SK-N-SH treated with all-trans-retinoic acid at 6 μM for 48 hours (cell line): ENCODE measurements around the gene MAGEB17.

Source experiments
- ATAC-seq: fragments of 200-7000 bp; cut with Tn5 transposase; 3 replicates; pipeline ENCODE4 v1.9.1; 2020; ENCODE audit warnings: mild to moderate bottlenecking, moderate library complexity
- ARNTL ChIP-seq: fragments of 450-650 bp; formaldehyde crosslinking; IDR thresholded peaks from 2 replicates; pipeline ENCODE4 v1.5.0; 2020; ENCODE audit warnings: low read depth, mild to moderate bottlenecking, moderate library complexity, borderline replicate concordance
- CSDC2 ChIP-seq: fragments of 250-450 bp; sonication (Bioruptor Pico); IDR thresholded peaks from 2 replicates; pipeline ENCODE4 v1.5.0; 2020; ENCODE audit warnings: mild to moderate bottlenecking, moderate library complexity
- ESRRG ChIP-seq: fragments of 250-450 bp; sonication (Bioruptor Pico); IDR thresholded peaks from 2 replicates; pipeline ENCODE4 v1.6.1; 2021; ENCODE audit warnings: mild to moderate bottlenecking
- GLIS3 ChIP-seq: fragments of 250-450 bp; sonication (Bioruptor Pico); IDR thresholded peaks from 2 replicates; pipeline ENCODE4 v1.5.0; 2020; ENCODE audit warnings: mild to moderate bottlenecking, moderate library complexity
- ISL1 ChIP-seq: fragments of 250-450 bp; sonication (Bioruptor Pico); IDR thresholded peaks from 2 replicates; pipeline ENCODE4 v2.1.2; 2022; ENCODE audit warnings: mild to moderate bottlenecking, moderate library complexity
- OSR1 ChIP-seq: fragments of 250-450 bp; sonication (Bioruptor Pico); IDR thresholded peaks from 2 replicates; pipeline ENCODE4 v1.8.0; 2022; ENCODE audit warnings: moderate library complexity, mild to moderate bottlenecking, inconsistent platforms
- PPARA ChIP-seq: fragments of 250-450 bp; sonication (Bioruptor Pico); IDR thresholded peaks from 2 replicates; pipeline ENCODE4 v1.5.0; 2020; ENCODE audit warnings: mild to moderate bottlenecking, borderline replicate concordance
- RARB ChIP-seq: fragments of 250-450 bp; sonication (Bioruptor Pico); IDR thresholded peaks from 2 replicates; pipeline ENCODE4 v1.8.0; 2021; ENCODE audit warnings: mild to moderate bottlenecking, moderate library complexity
- SNAI2 ChIP-seq: fragments of 250-450 bp; sonication (Bioruptor Pico); IDR thresholded peaks from 2 replicates; pipeline ENCODE4 v1.5.0; 2020; ENCODE audit warnings: mild to moderate bottlenecking, moderate library complexity
- TOX ChIP-seq: fragments of 250-450 bp; sonication (Bioruptor Pico); IDR thresholded peaks from 2 replicates; pipeline ENCODE4 v1.8.0; 2021; ENCODE audit warnings: mild to moderate bottlenecking, moderate library complexity, borderline replicate concordance
- ZFP3 ChIP-seq: fragments of 250-450 bp; sonication (Bioruptor Pico); IDR thresholded peaks from 2 replicates; pipeline ENCODE4 v1.5.0; 2020; ENCODE audit warnings: mild to moderate bottlenecking, moderate library complexity
- ZFP30 ChIP-seq: fragments of 450-650 bp; formaldehyde crosslinking; IDR thresholded peaks from 2 replicates; pipeline ENCODE4 v1.5.0; 2022; ENCODE audit warnings: mild to moderate bottlenecking, moderate library complexity
- ZNF565 ChIP-seq: fragments of 450-650 bp; formaldehyde crosslinking; conservative IDR thresholded peaks from 2 replicates; pipeline ENCODE4 v1.5.0; 2020; ENCODE audit warnings: low read depth, mild to moderate bottlenecking, moderate library complexity
- ZNF70 ChIP-seq: fragments of 450-650 bp; formaldehyde crosslinking; IDR thresholded peaks from 2 replicates; pipeline ENCODE4 v1.5.0; 2020; ENCODE audit warnings: mild to moderate bottlenecking, moderate library complexity
- ZNF8 ChIP-seq: fragments of 450-650 bp; formaldehyde crosslinking; IDR thresholded peaks from 2 replicates; pipeline ENCODE4 v1.5.0; 2020; ENCODE audit warnings: mild to moderate bottlenecking, moderate library complexity
- TF ChIP-seq, protein P1 (sequence below): fragments of 250-450 bp; sonication (Bioruptor Pico); IDR thresholded peaks from 2 replicates; pipeline ENCODE4 v1.5.1; 2020; ENCODE audit warnings: low read depth, mild to moderate bottlenecking, moderate library complexity
- TF ChIP-seq, protein P2 (sequence below): fragments of 250-450 bp; sonication (Bioruptor Pico); IDR thresholded peaks from 2 replicates; pipeline ENCODE4 v1.5.0; 2020; ENCODE audit warnings: mild to moderate bottlenecking, moderate library complexity
- TF ChIP-seq, protein P3 (sequence below): fragments of 250-450 bp; sonication (Bioruptor Pico); IDR thresholded peaks from 2 replicates; pipeline ENCODE4 v1.8.0; 2021; ENCODE audit warnings: low read depth, mild to moderate bottlenecking, moderate library complexity, borderline replicate concordance
- TF ChIP-seq, protein P4 (sequence below): fragments of 250-450 bp; sonication (Bioruptor Pico); IDR thresholded peaks from 2 replicates; pipeline ENCODE4 v1.8.0; 2020; ENCODE audit warnings: mild to moderate bottlenecking, moderate library complexity, borderline replicate concordance
- TF ChIP-seq, protein P5 (sequence below): fragments of 250-450 bp; sonication (Bioruptor Pico); IDR thresholded peaks from 2 replicates; pipeline ENCODE4 v1.5.1; 2021; ENCODE audit warnings: mild to moderate bottlenecking, moderate library complexity

The MAGEB17 gene

DNA sequence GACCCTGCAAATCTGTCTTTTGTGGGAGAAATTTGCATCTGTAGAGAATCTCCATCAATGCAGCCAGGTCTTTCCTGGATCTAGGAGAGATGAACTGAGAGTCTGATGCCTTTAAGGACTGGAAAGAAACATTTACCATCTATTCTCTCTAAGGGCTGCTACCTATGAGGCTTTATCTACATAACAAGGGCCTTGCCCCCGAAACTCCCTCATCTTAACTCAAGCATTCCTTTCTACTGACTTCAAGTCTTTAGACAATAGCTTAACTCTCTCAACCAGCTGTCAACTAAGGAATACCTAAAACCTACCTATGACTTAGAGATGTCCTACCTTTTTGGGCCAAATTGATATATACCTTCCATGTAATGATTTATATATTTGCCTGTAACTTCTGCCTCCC lies 32.1 kb downstream of the MAGEB17 start:
- TF ChIP-seq, protein P1, sequence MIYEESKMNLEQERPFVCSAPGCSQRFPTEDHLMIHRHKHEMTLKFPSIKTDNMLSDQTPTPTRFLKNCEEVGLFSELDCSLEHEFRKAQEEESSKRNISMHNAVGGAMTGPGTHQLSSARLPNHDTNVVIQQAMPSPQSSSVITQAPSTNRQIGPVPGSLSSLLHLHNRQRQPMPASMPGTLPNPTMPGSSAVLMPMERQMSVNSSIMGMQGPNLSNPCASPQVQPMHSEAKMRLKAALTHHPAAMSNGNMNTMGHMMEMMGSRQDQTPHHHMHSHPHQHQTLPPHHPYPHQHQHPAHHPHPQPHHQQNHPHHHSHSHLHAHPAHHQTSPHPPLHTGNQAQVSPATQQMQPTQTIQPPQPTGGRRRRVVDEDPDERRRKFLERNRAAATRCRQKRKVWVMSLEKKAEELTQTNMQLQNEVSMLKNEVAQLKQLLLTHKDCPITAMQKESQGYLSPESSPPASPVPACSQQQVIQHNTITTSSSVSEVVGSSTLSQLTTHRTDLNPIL: no peak
- TF ChIP-seq OSR1 (CRISPR knock-in tag) (no peak), PPARA (no peak), ZFP30 (CRISPR knock-in tag) (no peak), GLIS3 (no peak), ISL1 (CRISPR knock-in tag) (no peak), ZFP3 (CRISPR knock-in tag) (no peak), ESRRG (no peak), ZNF8 (no peak), RARB (CRISPR knock-in tag) (no peak)
- TF ChIP-seq, protein P2, sequence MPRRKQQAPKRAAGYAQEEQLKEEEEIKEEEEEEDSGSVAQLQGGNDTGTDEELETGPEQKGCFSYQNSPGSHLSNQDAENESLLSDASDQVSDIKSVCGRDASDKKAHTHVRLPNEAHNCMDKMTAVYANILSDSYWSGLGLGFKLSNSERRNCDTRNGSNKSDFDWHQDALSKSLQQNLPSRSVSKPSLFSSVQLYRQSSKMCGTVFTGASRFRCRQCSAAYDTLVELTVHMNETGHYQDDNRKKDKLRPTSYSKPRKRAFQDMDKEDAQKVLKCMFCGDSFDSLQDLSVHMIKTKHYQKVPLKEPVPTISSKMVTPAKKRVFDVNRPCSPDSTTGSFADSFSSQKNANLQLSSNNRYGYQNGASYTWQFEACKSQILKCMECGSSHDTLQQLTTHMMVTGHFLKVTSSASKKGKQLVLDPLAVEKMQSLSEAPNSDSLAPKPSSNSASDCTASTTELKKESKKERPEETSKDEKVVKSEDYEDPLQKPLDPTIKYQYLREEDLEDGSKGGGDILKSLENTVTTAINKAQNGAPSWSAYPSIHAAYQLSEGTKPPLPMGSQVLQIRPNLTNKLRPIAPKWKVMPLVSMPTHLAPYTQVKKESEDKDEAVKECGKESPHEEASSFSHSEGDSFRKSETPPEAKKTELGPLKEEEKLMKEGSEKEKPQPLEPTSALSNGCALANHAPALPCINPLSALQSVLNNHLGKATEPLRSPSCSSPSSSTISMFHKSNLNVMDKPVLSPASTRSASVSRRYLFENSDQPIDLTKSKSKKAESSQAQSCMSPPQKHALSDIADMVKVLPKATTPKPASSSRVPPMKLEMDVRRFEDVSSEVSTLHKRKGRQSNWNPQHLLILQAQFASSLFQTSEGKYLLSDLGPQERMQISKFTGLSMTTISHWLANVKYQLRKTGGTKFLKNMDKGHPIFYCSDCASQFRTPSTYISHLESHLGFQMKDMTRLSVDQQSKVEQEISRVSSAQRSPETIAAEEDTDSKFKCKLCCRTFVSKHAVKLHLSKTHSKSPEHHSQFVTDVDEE (CRISPR knock-in tag): no peak
- TF ChIP-seq, protein P3, sequence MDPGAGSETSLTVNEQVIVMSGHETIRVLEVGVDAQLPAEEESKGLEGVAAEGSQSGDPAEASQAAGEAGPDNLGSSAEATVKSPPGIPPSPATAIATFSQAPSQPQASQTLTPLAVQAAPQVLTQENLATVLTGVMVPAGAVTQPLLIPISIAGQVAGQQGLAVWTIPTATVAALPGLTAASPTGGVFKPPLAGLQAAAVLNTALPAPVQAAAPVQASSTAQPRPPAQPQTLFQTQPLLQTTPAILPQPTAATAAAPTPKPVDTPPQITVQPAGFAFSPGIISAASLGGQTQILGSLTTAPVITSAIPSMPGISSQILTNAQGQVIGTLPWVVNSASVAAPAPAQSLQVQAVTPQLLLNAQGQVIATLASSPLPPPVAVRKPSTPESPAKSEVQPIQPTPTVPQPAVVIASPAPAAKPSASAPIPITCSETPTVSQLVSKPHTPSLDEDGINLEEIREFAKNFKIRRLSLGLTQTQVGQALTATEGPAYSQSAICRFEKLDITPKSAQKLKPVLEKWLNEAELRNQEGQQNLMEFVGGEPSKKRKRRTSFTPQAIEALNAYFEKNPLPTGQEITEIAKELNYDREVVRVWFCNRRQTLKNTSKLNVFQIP (CRISPR knock-in tag): no peak
- TF ChIP-seq, protein P4, sequence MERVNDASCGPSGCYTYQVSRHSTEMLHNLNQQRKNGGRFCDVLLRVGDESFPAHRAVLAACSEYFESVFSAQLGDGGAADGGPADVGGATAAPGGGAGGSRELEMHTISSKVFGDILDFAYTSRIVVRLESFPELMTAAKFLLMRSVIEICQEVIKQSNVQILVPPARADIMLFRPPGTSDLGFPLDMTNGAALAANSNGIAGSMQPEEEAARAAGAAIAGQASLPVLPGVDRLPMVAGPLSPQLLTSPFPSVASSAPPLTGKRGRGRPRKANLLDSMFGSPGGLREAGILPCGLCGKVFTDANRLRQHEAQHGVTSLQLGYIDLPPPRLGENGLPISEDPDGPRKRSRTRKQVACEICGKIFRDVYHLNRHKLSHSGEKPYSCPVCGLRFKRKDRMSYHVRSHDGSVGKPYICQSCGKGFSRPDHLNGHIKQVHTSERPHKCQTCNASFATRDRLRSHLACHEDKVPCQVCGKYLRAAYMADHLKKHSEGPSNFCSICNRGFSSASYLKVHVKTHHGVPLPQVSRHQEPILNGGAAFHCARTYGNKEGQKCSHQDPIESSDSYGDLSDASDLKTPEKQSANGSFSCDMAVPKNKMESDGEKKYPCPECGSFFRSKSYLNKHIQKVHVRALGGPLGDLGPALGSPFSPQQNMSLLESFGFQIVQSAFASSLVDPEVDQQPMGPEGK (CRISPR knock-in tag): no peak
- ATAC-seq: no peak

DNA sequence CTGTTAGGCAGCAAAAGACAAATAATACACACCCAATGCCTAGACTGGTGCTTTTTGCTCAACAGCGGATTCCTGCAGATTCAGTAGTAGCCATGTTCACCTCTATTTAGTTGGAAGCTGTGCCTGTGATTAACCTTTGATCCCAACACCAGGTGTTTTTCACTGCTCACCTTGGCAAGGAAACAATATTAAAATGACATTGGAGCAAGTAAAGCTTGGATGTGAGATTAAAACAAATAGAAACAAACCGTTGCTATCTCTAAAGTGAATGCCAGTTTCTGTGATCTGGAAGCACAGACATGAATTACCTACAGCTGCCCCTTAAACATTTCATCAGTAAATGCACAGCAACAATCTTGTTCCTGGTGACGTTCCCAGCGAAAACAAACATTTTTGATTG lies 35.7 kb downstream of the MAGEB17 start:
- no peak for ATAC-seq
- TF ChIP-seq ZNF8: no peak
- no peak for TF ChIP-seq ZNF565 (CRISPR knock-in tag)
- no peak for TF ChIP-seq OSR1 (CRISPR knock-in tag)
- no peak for TF ChIP-seq ZFP30 (CRISPR knock-in tag)
- TF ChIP-seq ZNF70 (CRISPR knock-in tag): no peak
- TF ChIP-seq, protein P5, sequence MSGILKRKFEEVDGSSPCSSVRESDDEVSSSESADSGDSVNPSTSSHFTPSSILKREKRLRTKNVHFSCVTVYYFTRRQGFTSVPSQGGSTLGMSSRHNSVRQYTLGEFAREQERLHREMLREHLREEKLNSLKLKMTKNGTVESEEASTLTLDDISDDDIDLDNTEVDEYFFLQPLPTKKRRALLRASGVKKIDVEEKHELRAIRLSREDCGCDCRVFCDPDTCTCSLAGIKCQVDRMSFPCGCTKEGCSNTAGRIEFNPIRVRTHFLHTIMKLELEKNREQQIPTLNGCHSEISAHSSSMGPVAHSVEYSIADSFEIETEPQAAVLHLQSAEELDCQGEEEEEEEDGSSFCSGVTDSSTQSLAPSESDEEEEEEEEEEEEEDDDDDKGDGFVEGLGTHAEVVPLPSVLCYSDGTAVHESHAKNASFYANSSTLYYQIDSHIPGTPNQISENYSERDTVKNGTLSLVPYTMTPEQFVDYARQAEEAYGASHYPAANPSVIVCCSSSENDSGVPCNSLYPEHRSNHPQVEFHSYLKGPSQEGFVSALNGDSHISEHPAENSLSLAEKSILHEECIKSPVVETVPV (CRISPR knock-in tag): no peak
- no peak for TF ChIP-seq ZFP3 (CRISPR knock-in tag)
- TF ChIP-seq ESRRG: no peak
- TF ChIP-seq ISL1 (CRISPR knock-in tag): no peak
- no peak for TF ChIP-seq ARNTL (CRISPR knock-in tag)
- TF ChIP-seq, protein P4 (CRISPR knock-in tag): no peak
- TF ChIP-seq SNAI2 (CRISPR knock-in tag): no peak
- TF ChIP-seq CSDC2 (CRISPR knock-in tag): no peak
- no peak for TF ChIP-seq PPARA
- no peak for TF ChIP-seq TOX (CRISPR knock-in tag)
- TF ChIP-seq, protein P2 (CRISPR knock-in tag): no peak
- TF ChIP-seq, protein P1: no peak
- TF ChIP-seq, all 23 proteins: peak for 0
